Loucy (cell line): Measurements from ENCODE around the gene NKIRAS1.

Experiments
- H2AFZ ChIP-seq: fragments of 200-600 bp; sonication (generic); 2 replicates; pipeline ENCODE4 v1.6.0; 2016; ENCODE audit warnings: antibody characterized with exemption, mild to moderate bottlenecking, low read length, moderate library complexity
- H3F3A ChIP-seq: fragments of 200-600 bp; 2 replicates; pipeline ENCODE4 v1.6.0; 2016; ENCODE audit warnings: antibody characterized with exemption, low read depth, mild to moderate bottlenecking
- H3K27me3 ChIP-seq: fragments of 200-600 bp; sonication (generic); 2 replicates; pipeline ENCODE4 v1.6.1; 2014; ENCODE audit warnings: low read length, mild to moderate bottlenecking; ENCODE audit not compliant: insufficient read depth, poor library complexity, severe bottlenecking
- H3K36me3 ChIP-seq: fragments of 200-600 bp; sonication (generic); 2 replicates; pipeline ENCODE4 v1.6.1; 2016; ENCODE audit warnings: low read length; ENCODE audit not compliant: insufficient read depth
- H3K4me1 ChIP-seq: fragments of 200-600 bp; sonication (generic); 2 replicates; pipeline ENCODE4 v1.5.1; 2014; ENCODE audit warnings: low read length, mild to moderate bottlenecking; ENCODE audit not compliant: insufficient read depth, poor library complexity, severe bottlenecking
- H3K4me2 ChIP-seq: fragments of 200-600 bp; sonication (generic); 2 replicates; pipeline ENCODE4 v1.6.0; 2014; ENCODE audit warnings: antibody characterized with exemption, low read length, low read depth, mild to moderate bottlenecking; ENCODE audit not compliant: poor library complexity, severe bottlenecking
- H3K4me3 ChIP-seq: fragments of 200-600 bp; sonication (generic); 2 replicates; pipeline ENCODE4 v1.5.1; 2014; ENCODE audit warnings: low read length, mild to moderate bottlenecking, mixed read lengths; ENCODE audit not compliant: poor library complexity, severe bottlenecking
- H3K79me2 ChIP-seq: fragments of 200-600 bp; sonication (generic); 2 replicates; pipeline ENCODE4 v1.6.1; 2014; ENCODE audit warnings: low read length; ENCODE audit not compliant: insufficient read depth
- H3K9ac ChIP-seq: fragments of 200-600 bp; sonication (generic); 2 replicates; pipeline ENCODE4 v1.6.0; 2014; ENCODE audit warnings: mild to moderate bottlenecking, low read depth, low read length, moderate library complexity; ENCODE audit not compliant: poor library complexity, severe bottlenecking
- H3K9me2 ChIP-seq: fragments of 200-600 bp; sonication (generic); replicated peaks from 2 replicates; pipeline ENCODE4 v1.6.1; 2016; ENCODE audit warnings: low read depth, low read length, mixed read lengths
- H3K9me3 ChIP-seq: fragments of 200-600 bp; sonication (generic); 2 replicates; pipeline ENCODE4 v1.6.1; 2014; ENCODE audit warnings: mild to moderate bottlenecking, antibody characterized with exemption, low read length, low read depth; ENCODE audit not compliant: insufficient read depth
- H4K20me1 ChIP-seq: fragments of 200-600 bp; sonication (generic); 2 replicates; pipeline ENCODE4 v1.6.0; 2014; ENCODE audit warnings: antibody characterized with exemption, low read length, mild to moderate bottlenecking; ENCODE audit not compliant: insufficient read depth, poor library complexity, severe bottlenecking
- EZH2phosphoT487 ChIP-seq: fragments of 200-600 bp; IDR thresholded peaks from 2 replicates; pipeline ENCODE4 v1.6.1; 2018; ENCODE audit warnings: antibody characterized with exemption, mild to moderate bottlenecking, moderate library complexity, borderline replicate concordance
- TF ChIP-seq, protein P1 (sequence below): fragments of 200-600 bp; sonication (generic); conservative IDR thresholded peaks from 2 replicates; pipeline ENCODE4 v1.5.1; 2014; ENCODE audit warnings: mild to moderate bottlenecking, antibody characterized with exemption, low read length

Gene NKIRAS1

DNA sequence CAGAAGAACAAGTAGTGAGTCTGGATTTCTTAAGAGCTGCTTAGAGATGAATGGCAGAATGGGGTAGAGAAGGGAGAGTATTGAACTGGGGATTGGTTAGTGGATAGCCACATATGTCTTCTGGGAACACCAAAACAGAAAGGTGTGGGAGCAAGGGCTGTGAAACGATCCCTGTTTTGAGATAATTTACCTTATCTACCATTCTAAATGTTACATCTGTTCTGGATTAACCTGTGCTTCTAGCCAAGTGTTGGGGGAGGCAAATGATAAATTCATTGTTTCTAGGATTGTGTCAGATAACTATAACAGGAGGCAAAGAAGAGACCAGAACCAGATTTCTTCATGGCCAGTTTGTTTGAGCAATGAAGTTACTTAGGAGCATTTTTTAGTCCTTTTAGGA, 36.7 kb upstream of the NKIRAS1 start:
- Histone ChIP-seq H3K9me3 (no peaks in the 10 kb centered on the region), H3K36me3 (no peaks in the 10 kb centered on the region), H3F3A (no peaks in the 10 kb centered on the region), H3K4me2 (no peak overlapping the region), H3K4me3 (no peak overlapping the region), H3K79me2 (peaks cover 21% of the 10 kb centered on the region), H3K9ac (no peak overlapping the region), H2AFZ (no peak overlapping the region), H3K9me2 (no peaks in the 10 kb centered on the region), H3K4me1 (peaks cover 23% of the 10 kb centered on the region), H4K20me1 (peaks cover 23% of the 10 kb centered on the region), H3K27me3 (no peaks in the 10 kb centered on the region)
- no peak for TF ChIP-seq EZH2phosphoT487
- TF ChIP-seq, protein P1, sequence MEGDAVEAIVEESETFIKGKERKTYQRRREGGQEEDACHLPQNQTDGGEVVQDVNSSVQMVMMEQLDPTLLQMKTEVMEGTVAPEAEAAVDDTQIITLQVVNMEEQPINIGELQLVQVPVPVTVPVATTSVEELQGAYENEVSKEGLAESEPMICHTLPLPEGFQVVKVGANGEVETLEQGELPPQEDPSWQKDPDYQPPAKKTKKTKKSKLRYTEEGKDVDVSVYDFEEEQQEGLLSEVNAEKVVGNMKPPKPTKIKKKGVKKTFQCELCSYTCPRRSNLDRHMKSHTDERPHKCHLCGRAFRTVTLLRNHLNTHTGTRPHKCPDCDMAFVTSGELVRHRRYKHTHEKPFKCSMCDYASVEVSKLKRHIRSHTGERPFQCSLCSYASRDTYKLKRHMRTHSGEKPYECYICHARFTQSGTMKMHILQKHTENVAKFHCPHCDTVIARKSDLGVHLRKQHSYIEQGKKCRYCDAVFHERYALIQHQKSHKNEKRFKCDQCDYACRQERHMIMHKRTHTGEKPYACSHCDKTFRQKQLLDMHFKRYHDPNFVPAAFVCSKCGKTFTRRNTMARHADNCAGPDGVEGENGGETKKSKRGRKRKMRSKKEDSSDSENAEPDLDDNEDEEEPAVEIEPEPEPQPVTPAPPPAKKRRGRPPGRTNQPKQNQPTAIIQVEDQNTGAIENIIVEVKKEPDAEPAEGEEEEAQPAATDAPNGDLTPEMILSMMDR, result no peak

DNA sequence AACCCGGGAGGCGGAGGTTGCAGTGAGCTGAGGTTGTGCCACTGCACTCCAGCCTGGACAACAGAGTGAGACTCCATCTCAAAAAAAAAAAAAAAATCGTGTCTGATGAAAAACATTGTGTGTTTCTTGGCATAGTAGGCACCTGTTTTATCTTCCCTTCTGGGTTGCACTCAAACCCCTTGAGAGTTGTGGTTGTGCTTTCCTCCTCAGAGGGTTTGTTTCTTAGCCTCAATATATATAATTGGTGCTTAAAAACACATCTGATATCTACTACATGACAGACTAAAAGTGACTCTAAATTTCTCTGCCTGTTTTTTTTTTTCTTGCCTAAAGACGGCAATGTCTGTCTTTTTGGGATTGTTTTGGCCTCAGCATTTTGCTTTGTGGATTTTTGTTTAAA, 35.9 kb upstream of the NKIRAS1 start:
- H3K36me3 ChIP-seq, result no peaks in the 10 kb centered on the region
- H3K27me3 ChIP-seq, result no peaks in the 10 kb centered on the region
- no peak overlapping the region for H3K9ac ChIP-seq
- H3K79me2 ChIP-seq, result peaks cover 22% of the 10 kb centered on the region
- TF ChIP-seq EZH2phosphoT487, result no peak
- TF ChIP-seq, protein P1, result no peak
- peaks cover 23% of the 10 kb centered on the region for H3K4me1 ChIP-seq
- H4K20me1 ChIP-seq, result peaks cover 23% of the 10 kb centered on the region
- H3K9me3 ChIP-seq, result no peaks in the 10 kb centered on the region
- H3F3A ChIP-seq, result no peaks in the 10 kb centered on the region
- H3K4me3 ChIP-seq, result no peak overlapping the region
- H2AFZ ChIP-seq, result no peak overlapping the region
- no peaks in the 10 kb centered on the region for H3K9me2 ChIP-seq
- no peak overlapping the region for H3K4me2 ChIP-seq

DNA sequence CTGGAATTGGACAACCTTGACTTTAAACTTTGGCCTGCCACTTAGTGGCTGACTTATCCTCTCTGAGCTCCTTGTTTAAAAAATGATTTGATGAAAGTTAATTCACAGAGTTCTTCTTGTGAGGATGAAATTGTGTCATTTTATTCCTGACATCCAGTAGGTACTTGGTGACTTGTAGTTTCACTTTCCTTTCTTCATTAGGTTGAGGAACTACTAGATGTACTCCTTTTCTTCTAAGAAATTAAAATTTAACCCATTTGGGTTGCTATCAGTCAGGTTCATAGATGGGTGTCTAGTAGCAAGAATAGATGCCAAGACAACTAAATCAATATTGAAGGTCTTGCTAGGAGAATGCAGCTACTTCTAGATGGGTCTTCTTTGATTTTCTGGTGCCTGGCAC, 33.5 kb upstream of the NKIRAS1 start:
- TF ChIP-seq EZH2phosphoT487, result no peak
- TF ChIP-seq, protein P1, result no peak
- Histone ChIP-seq H2AFZ (peak overlapping the region; percentile 17; the same call in 1 of the 2 replicates), H3K36me3 (no peaks in the 10 kb centered on the region), H3K4me2 (peak overlapping the region; percentile 68), H3K79me2 (peaks cover 37% of the 10 kb centered on the region), H3F3A (no peaks in the 10 kb centered on the region), H3K9me2 (no peaks in the 10 kb centered on the region), H3K4me3 (peak overlapping the region; percentile 64), H3K27me3 (no peaks in the 10 kb centered on the region), H3K4me1 (peaks cover 35% of the 10 kb centered on the region), H4K20me1 (peaks cover 27% of the 10 kb centered on the region), H3K9ac (peak overlapping the region; percentile 35), H3K9me3 (no peaks in the 10 kb centered on the region)
